DOHH2 (cell line): Measurements from ENCODE around the gene P2RX7.

Experiments
- EZH2phosphoT487 ChIP-seq: fragments of 200-600 bp; sonication (generic); IDR thresholded peaks from 2 replicates; pipeline ENCODE4 v1.6.1; 2017; ENCODE audit warnings: borderline replicate concordance, mild to moderate bottlenecking, antibody characterized with exemption, low read length, moderate library complexity, mixed read lengths
- TF ChIP-seq, protein P1 (sequence below): fragments of 200-600 bp; sonication (generic); IDR thresholded peaks from one replicate; pipeline ENCODE4 v1.5.1; 2014; ENCODE audit warnings: antibody characterized with exemption, mild to moderate bottlenecking, low read depth, low read length; ENCODE audit not compliant: poor library complexity, severe bottlenecking

DNA sequence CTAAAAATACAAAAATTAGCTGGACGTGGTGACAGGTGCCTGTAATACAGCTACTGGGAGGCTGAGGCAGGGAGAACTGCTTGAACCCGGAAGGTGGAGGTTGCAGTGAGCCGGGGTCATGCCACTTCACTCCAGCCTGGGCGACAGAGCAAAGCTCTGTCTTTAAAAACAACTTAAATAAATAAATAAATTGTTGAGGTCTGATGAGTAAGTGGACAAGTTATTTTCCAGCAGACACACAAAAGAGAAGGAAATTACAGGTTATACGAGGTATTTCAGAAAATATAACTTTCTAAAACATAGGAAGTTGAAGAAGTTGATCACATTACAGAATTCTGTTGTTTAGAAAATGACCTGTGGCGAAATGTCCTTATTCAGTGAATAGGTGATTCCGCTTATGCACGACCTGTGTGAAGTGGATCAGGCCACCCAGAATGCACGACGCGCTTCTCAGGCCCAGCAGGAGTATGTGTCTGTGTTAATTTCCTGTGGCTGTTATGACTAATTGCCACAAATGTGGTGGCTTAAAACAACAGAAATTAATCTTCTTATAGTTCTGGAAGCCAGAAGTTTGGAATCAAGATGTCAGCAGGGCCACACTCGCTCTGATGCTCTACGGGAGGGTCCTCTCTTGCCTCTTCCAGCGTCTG, 38.1 kb downstream of the P2RX7 start:
- TF ChIP-seq, protein P1, sequence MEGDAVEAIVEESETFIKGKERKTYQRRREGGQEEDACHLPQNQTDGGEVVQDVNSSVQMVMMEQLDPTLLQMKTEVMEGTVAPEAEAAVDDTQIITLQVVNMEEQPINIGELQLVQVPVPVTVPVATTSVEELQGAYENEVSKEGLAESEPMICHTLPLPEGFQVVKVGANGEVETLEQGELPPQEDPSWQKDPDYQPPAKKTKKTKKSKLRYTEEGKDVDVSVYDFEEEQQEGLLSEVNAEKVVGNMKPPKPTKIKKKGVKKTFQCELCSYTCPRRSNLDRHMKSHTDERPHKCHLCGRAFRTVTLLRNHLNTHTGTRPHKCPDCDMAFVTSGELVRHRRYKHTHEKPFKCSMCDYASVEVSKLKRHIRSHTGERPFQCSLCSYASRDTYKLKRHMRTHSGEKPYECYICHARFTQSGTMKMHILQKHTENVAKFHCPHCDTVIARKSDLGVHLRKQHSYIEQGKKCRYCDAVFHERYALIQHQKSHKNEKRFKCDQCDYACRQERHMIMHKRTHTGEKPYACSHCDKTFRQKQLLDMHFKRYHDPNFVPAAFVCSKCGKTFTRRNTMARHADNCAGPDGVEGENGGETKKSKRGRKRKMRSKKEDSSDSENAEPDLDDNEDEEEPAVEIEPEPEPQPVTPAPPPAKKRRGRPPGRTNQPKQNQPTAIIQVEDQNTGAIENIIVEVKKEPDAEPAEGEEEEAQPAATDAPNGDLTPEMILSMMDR, result no peak
- TF ChIP-seq EZH2phosphoT487, result no peak
